Mesendoderm (in vitro differentiated cells): ENCODE results near the gene NFU1.

Experiments used
- DNase-seq: peaks from one replicate; pipeline ENCODE4 v3.0.0; 2013
- H2AK5ac ChIP-seq: 2 replicates; pipeline ENCODE4 v1.6.1; 2013; ENCODE audit warnings: low read length, inconsistent platforms
- H2BK120ac ChIP-seq: 2 replicates; pipeline ENCODE4 v1.6.1; 2013; ENCODE audit warnings: low read depth, mild to moderate bottlenecking, low read length, moderate library complexity, mixed read lengths
- H2BK15ac ChIP-seq: replicated peaks from 2 replicates; pipeline ENCODE4 v1.6.1; 2013; ENCODE audit warnings: low read depth, mild to moderate bottlenecking, moderate library complexity
- H2BK5ac ChIP-seq: 2 replicates; pipeline ENCODE4 v1.6.1; 2013; ENCODE audit warnings: low read length, inconsistent platforms
- H3K18ac ChIP-seq: 2 replicates; pipeline ENCODE4 v1.6.1; 2013; ENCODE audit warnings: mild to moderate bottlenecking, low read length, mixed read lengths
- H3K23ac ChIP-seq: one replicate; pipeline ENCODE4 v1.6.1; 2013; ENCODE audit warnings: low read length
- H3K27ac ChIP-seq: 2 replicates; pipeline ENCODE4 v1.5.1; 2013; ENCODE audit warnings: low read depth, mild to moderate bottlenecking, inconsistent platforms, low read length, moderate library complexity
- H3K27me3 ChIP-seq: 2 replicates; pipeline ENCODE4 v1.6.1; 2013; ENCODE audit warnings: low read length, control low read depth, mild to moderate bottlenecking, inconsistent platforms; ENCODE audit not compliant: insufficient read depth, poor library complexity
- H3K36me3 ChIP-seq: 2 replicates; pipeline ENCODE4 v1.6.1; 2013; ENCODE audit warnings: low read length, inconsistent platforms; ENCODE audit not compliant: control insufficient read depth, insufficient read depth
- H3K4ac ChIP-seq: one replicate; pipeline ENCODE4 v1.6.1; 2013; ENCODE audit warnings: low read depth, mild to moderate bottlenecking, low read length, moderate library complexity
- H3K4me1 ChIP-seq: 2 replicates; pipeline ENCODE4 v1.6.1; 2013; ENCODE audit warnings: low read depth, low read length, inconsistent platforms; ENCODE audit not compliant: control insufficient read depth
- H3K4me2 ChIP-seq: 2 replicates; pipeline ENCODE4 v1.6.1; 2013; ENCODE audit warnings: low read length
- H3K4me3 ChIP-seq: 2 replicates; pipeline ENCODE4 v1.5.1; 2013; ENCODE audit warnings: mild to moderate bottlenecking, low read length
- H3K56ac ChIP-seq: one replicate; pipeline ENCODE4 v1.6.1; 2013; ENCODE audit warnings: low read length
- H3K79me1 ChIP-seq: 2 replicates; pipeline ENCODE4 v1.6.1; 2013; ENCODE audit warnings: low read length, inconsistent platforms
- H3K79me2 ChIP-seq: 2 replicates; pipeline ENCODE4 v1.6.1; 2013; ENCODE audit warnings: mild to moderate bottlenecking, low read length; ENCODE audit not compliant: control insufficient read depth, insufficient read depth
- H3K9ac ChIP-seq: 2 replicates; pipeline ENCODE4 v1.6.1; 2013; ENCODE audit warnings: low read length, inconsistent platforms
- H4K5ac ChIP-seq: one replicate; pipeline ENCODE4 v1.6.1; 2013; ENCODE audit warnings: low read length
- H4K8ac ChIP-seq: one replicate; pipeline ENCODE4 v1.6.1; 2013; ENCODE audit warnings: low read depth, mild to moderate bottlenecking, control low read depth, low read length, moderate library complexity
- WGBS: extraction: QIAGEN DNeasy Blood & Tissue Kit; methylation state at CpG from one replicate; pipeline ENCODE4 v1.1.7; 2013; ENCODE audit warnings: low lambda C conversion rate, missing lambda C conversion rate; ENCODE audit not compliant: insufficient coverage; ENCODE audit errors: extremely low coverage; 5-methylcytosine and 5-hydroxymethylcytosine counted together

NFU1 gene

GRCh38 chr2:69477627-69478026 is 40.4 kb upstream of the NFU1 start:
- no peaks in the 10 kb centered on the region for H3K4me1 ChIP-seq
- 100% methylated on average over 1 of the region's 1 CpG for WGBS
- no peak overlapping the region for H3K9ac ChIP-seq
- H3K4me2 ChIP-seq = no peak overlapping the region
- no peaks in the 10 kb centered on the region for H3K79me2 ChIP-seq
- no peak overlapping the region for H3K56ac ChIP-seq
- no peak overlapping the region for H3K18ac ChIP-seq
- no peaks in the 10 kb centered on the region for H3K79me1 ChIP-seq
- no peak overlapping the region for H3K4ac ChIP-seq
- H3K4me3 ChIP-seq = no peak overlapping the region
- H2BK120ac ChIP-seq = no peak overlapping the region
- H3K36me3 ChIP-seq = no peaks in the 10 kb centered on the region
- H2AK5ac ChIP-seq = no peak overlapping the region
- no peak overlapping the region for H4K5ac ChIP-seq
- no peak for DNase-seq
- no peak overlapping the region for H2BK15ac ChIP-seq
- no peak overlapping the region for H3K27ac ChIP-seq
- no peak overlapping the region for H3K23ac ChIP-seq
- no peak overlapping the region for H4K8ac ChIP-seq
- H2BK5ac ChIP-seq = no peak overlapping the region
- no peaks in the 10 kb centered on the region for H3K27me3 ChIP-seq

DNA sequence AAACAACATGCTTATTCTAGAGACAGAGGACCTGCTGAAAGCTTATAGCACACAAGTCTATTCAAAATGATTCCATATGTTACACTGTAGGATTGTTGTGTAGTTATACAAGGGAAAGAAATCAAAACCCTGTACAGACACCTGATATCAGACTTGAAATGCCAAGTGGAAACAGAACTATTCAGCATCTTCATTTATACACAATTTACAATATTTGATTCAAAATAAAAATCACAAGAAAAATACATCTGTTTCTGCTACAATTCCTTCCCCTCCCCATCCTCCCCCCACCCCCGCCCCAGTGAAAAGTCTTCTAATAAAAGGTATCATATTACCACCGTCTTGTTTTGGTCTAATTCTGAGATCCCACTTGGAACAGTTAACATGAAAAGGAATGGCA is 37.5 kb upstream of the NFU1 start:
- H3K79me1 ChIP-seq = no peaks in the 10 kb centered on the region
- H2BK15ac ChIP-seq = peak overlapping the region; percentile 36
- no peak overlapping the region for H3K4me2 ChIP-seq
- no peak overlapping the region for H3K4ac ChIP-seq
- no peak overlapping the region for H2BK120ac ChIP-seq
- no peaks in the 10 kb centered on the region for H3K79me2 ChIP-seq
- H3K36me3 ChIP-seq = no peaks in the 10 kb centered on the region
- no peak for DNase-seq
- H3K4me1 ChIP-seq = peaks cover under 1% of the 10 kb centered on the region
- no peak overlapping the region for H3K56ac ChIP-seq
- no peaks in the 10 kb centered on the region for H3K27me3 ChIP-seq
- H3K27ac ChIP-seq = no peak overlapping the region
- no peak overlapping the region for H2BK5ac ChIP-seq
- H3K9ac ChIP-seq = no peak overlapping the region
- H3K4me3 ChIP-seq = no peak overlapping the region
- no peak overlapping the region for H3K18ac ChIP-seq
- no peak overlapping the region for H3K23ac ChIP-seq
- no CpG with 5 or more reads among the region's 2 CpGs for whole genome bisulfite sequencing
- H4K8ac ChIP-seq = no peak overlapping the region
- H4K5ac ChIP-seq = no peak overlapping the region
- H2AK5ac ChIP-seq = no peak overlapping the region

DNA sequence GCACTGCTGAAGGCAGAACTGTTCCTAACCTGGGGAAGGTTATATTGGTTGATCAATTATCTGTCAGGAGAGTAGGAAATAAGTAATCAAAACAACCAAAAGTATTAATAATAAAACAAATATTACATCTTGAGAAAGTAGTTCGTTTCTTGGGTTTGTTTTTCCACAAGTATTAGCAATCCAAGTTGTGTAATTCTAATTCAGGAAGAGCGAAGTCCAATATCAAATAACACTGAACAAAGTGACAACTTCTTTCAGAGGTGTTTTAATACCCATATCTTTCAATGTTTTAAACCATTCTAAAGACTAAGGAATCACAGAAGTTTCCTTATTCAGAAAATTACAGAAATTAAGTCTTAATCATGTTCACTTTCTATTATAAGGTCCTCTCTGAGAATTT is 34.6 kb upstream of the NFU1 start:
- no peak for DNase-seq
- H3K27ac ChIP-seq = no peak overlapping the region

GRCh38 chr2:69470911-69471310 is 33.7 kb upstream of the NFU1 start:
- Histone ChIP-seq H2BK5ac (no peak overlapping the region), H4K5ac (no peak overlapping the region), H2BK15ac (no peak overlapping the region), H3K18ac (no peak overlapping the region), H4K8ac (no peak overlapping the region), H2BK120ac (no peak overlapping the region), H3K79me1 (no peaks in the 10 kb centered on the region), H3K4ac (no peak overlapping the region), H3K9ac (no peak overlapping the region), H3K23ac (no peak overlapping the region), H2AK5ac (no peak overlapping the region), H3K36me3 (no peaks in the 10 kb centered on the region), H3K56ac (no peak overlapping the region), H3K27me3 (no peaks in the 10 kb centered on the region), H3K4me2 (no peak overlapping the region), H3K4me1 (peaks cover 2% of the 10 kb centered on the region), H3K4me3 (no peak overlapping the region), H3K27ac (no peak overlapping the region), H3K79me2 (no peaks in the 10 kb centered on the region)
- DNase-seq = no peak
- WGBS = no CpG with 5 or more reads among the region's 5 CpGs

More for the DNA sequence above, 34.6 kb upstream of the NFU1 start:
- Histone ChIP-seq H3K4me1 (peaks cover 2% of the 10 kb centered on the region), H3K4me2 (no peak overlapping the region), H3K23ac (no peak overlapping the region), H3K36me3 (no peaks in the 10 kb centered on the region), H3K79me1 (no peaks in the 10 kb centered on the region), H3K18ac (no peak overlapping the region), H4K5ac (no peak overlapping the region), H3K56ac (no peak overlapping the region), H2BK120ac (no peak overlapping the region), H3K27me3 (no peaks in the 10 kb centered on the region), H3K9ac (no peak overlapping the region), H2BK15ac (no peak overlapping the region), H3K4me3 (no peak overlapping the region), H3K4ac (no peak overlapping the region), H2BK5ac (no peak overlapping the region), H4K8ac (no peak overlapping the region), H3K79me2 (no peaks in the 10 kb centered on the region), H2AK5ac (no peak overlapping the region)
- no CpG with 5 or more reads among the region's 2 CpGs for WGBS

DNA sequence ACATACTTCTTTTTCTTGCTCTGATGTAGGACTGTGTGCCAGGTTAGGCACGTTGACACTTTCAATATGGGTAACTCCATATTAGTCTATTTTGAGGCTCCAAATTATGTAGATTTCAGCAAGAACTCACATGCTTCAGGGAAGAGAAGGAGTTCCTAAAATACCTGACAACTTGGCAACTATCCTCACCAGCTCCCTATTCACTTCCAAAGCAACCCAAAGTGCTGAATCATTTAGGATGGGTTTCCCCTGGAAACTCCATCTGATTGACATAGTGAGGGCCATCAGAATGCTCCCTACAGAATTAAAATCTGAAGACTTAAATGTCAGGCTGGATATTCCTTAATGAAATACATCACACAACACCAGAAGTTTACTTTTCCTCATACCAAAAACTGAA is 32.5 kb upstream of the NFU1 start:
- H2BK15ac ChIP-seq = peak overlapping the region; percentile 43
- H3K4me1 ChIP-seq = peaks cover 2% of the 10 kb centered on the region
- no peak overlapping the region for H3K4me3 ChIP-seq
- no peak overlapping the region for H2AK5ac ChIP-seq
- WGBS = no CpG with 5 or more reads among the region's 1 CpG
- no peak overlapping the region for H4K5ac ChIP-seq
- H3K56ac ChIP-seq = no peak overlapping the region
- H3K79me1 ChIP-seq = no peaks in the 10 kb centered on the region
- no peak overlapping the region for H3K4ac ChIP-seq
- H3K27ac ChIP-seq = no peak overlapping the region
- peak; percentile 58 for DNase-seq
- H4K8ac ChIP-seq = no peak overlapping the region
- no peaks in the 10 kb centered on the region for H3K27me3 ChIP-seq
- H2BK120ac ChIP-seq = no peak overlapping the region
- no peaks in the 10 kb centered on the region for H3K79me2 ChIP-seq
- H3K23ac ChIP-seq = no peak overlapping the region
- H2BK5ac ChIP-seq = no peak overlapping the region
- H3K4me2 ChIP-seq = no peak overlapping the region
- H3K36me3 ChIP-seq = no peaks in the 10 kb centered on the region
- H3K9ac ChIP-seq = no peak overlapping the region
- H3K18ac ChIP-seq = no peak overlapping the region

GRCh38 chr2:69469375-69469774 is 32.1 kb upstream of the NFU1 start:
- Histone ChIP-seq H3K79me1 (no peaks in the 10 kb centered on the region), H4K8ac (no peak overlapping the region), H3K23ac (no peak overlapping the region), H3K79me2 (no peaks in the 10 kb centered on the region), H3K18ac (peak overlapping the region; percentile 11), H3K4ac (peak overlapping the region; percentile 81), H2BK15ac (no peak overlapping the region), H3K4me2 (no peak overlapping the region), H2BK120ac (no peak overlapping the region), H3K56ac (no peak overlapping the region), H2AK5ac (no peak overlapping the region), H3K36me3 (peaks cover 3% of the 10 kb centered on the region), H2BK5ac (no peak overlapping the region), H3K4me3 (no peak overlapping the region), H3K27me3 (no peaks in the 10 kb centered on the region), H3K9ac (no peak overlapping the region), H3K27ac (no peak overlapping the region), H3K4me1 (peaks cover 2% of the 10 kb centered on the region), H4K5ac (no peak overlapping the region)
- DNase-seq = no peak
- no CpG with 5 or more reads among the region's 3 CpGs for WGBS
